Gastroesophageal sphincter (tissue), 4 donors: ENCODE data around the gene KRTAP4-9. TPM values are rescaled to one million over a fixed set of nuclear protein-coding genes. Genes with fewer than 3 reads are reported as not detected.
"Not testable (repeated sequence)": the region's sequence is repeated elsewhere in the genome, so short reads cannot be mapped to it uniquely, and the experiment has no call there.

Source experiments
- ATAC-seq: fragments of 150-250 bp; one replicate; pipeline ENCODE4 v1.9.1; 2016; ENCODE audit warnings: mild to moderate bottlenecking, moderate library complexity
- H3K27ac ChIP-seq, 4 donors: fragments of 200-600 bp; sonication (generic) in 3 of 4; 1 replicate in 3 of 4; 2 replicates in 1 of 4; pipeline ENCODE4 v1.5.1; 2016 to 2019
- H3K27me3 ChIP-seq: fragments of 200-600 bp; sonication (generic); one replicate; pipeline ENCODE4 v1.5.1; 2019
- H3K36me3 ChIP-seq, 2 donors: fragments of 200-600 bp; sonication (generic); one replicate each; pipeline ENCODE4 v1.5.1; 2019; ENCODE audit warnings: control low read depth in 1 of 2
- H3K4me1 ChIP-seq, 3 donors: fragments of 200-600 bp; sonication (generic); 1 replicate in 2 of 3; 2 replicates in 1 of 3; pipeline ENCODE4 v1.5.1; 2016 to 2019; ENCODE audit warnings: control low read depth in 2 of 3
- H3K4me3 ChIP-seq, 2 donors: fragments of 200-600 bp; sonication (generic); one replicate each; pipeline ENCODE4 v1.5.1; 2019; ENCODE audit warnings: mild to moderate bottlenecking in 1 of 2, moderate library complexity in 1 of 2
- H3K9me3 ChIP-seq, 3 donors: fragments of 200-600 bp; sonication (generic); one replicate each; pipeline ENCODE4 v1.5.1; 2017 to 2019; ENCODE audit warnings: control low read depth in 2 of 3
- EP300 ChIP-seq: sonication (generic); formaldehyde crosslinking; IDR thresholded peaks from one replicate; pipeline ENCODE4 v1.6.1; 2017; ENCODE audit warnings: antibody characterized with exemption, mild to moderate bottlenecking
- POLR2A ChIP-seq, 2 donors: fragments of 450-650 bp; IDR thresholded peaks; one replicate each; pipeline ENCODE4 v1.6.1; 2017; ENCODE audit warnings: antibody characterized with exemption in 2 of 2, mild to moderate bottlenecking in 2 of 2, moderate library complexity in 1 of 2
- POLR2AphosphoS5 ChIP-seq: sonication (generic); formaldehyde crosslinking; IDR thresholded peaks from one replicate; pipeline ENCODE4 v1.6.1; 2017; ENCODE audit warnings: antibody characterized with exemption
- WGBS, 2 donors: methylation state at CpG; one replicate each; pipeline ENCODE4 v1.1.5; 2018; ENCODE audit warnings: low coverage in 1 of 2; 5-methylcytosine and 5-hydroxymethylcytosine counted together
- total RNA-seq, 4 donors: library from RNA; depleted of rRNA; stranded (reverse); fragments of >200 nt; gene quantifications; one replicate each; pipeline ENCODE4 v1.1.0, GENCODE V29; 2016
- TF ChIP-seq, protein P1 (sequence below), 4 experiments: fragments of 200-600 bp in 2 of 4; fragments of 450-650 bp in 2 of 4; sonication (generic) in 1 of 4; IDR thresholded peaks; one replicate each; pipeline ENCODE4 v1.5.1; 2017 to 2019; ENCODE audit warnings: antibody characterized with exemption in 4 of 4, mild to moderate bottlenecking in 2 of 4, moderate library complexity in 2 of 4

KRTAP4-9 gene
- not detected for total RNA-seq

DNA sequence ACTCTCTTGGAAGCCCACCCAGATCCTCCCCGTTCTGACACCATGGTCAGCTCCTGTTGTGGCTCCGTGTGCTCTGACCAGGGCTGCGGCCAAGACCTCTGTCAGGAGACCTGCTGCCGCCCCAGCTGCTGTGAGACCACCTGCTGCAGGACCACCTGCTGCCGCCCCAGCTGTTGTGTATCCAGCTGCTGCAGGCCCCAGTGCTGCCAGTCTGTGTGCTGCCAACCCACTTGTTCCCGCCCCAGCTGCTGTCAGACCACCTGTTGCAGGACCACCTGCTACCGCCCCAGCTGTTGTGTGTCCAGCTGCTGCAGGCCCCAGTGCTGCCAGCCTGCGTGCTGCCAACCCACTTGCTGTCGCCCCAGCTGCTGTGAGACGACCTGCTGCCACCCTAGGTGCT lies at the start of gene KRTAP4-9:
Gene KRTAP4-9 (plus strand): TSS at position 43 of the 400 bp plus-strand sequence. CDS start 0 bp downstream, at position 43.
- not testable (repeated sequence) for H3K4me1 ChIP-seq, H3K36me3 ChIP-seq, H3K9me3 ChIP-seq, H3K4me3 ChIP-seq, ATAC-seq, H3K27ac ChIP-seq
- H3K27me3 ChIP-seq: peaks cover 30% of the 10 kb centered on the region
- 54% methylated on average over 6 of the region's 10 CpGs; no CpG with 5 or more reads in 1 of the 2 donors for WGBS, 2 donors

DNA sequence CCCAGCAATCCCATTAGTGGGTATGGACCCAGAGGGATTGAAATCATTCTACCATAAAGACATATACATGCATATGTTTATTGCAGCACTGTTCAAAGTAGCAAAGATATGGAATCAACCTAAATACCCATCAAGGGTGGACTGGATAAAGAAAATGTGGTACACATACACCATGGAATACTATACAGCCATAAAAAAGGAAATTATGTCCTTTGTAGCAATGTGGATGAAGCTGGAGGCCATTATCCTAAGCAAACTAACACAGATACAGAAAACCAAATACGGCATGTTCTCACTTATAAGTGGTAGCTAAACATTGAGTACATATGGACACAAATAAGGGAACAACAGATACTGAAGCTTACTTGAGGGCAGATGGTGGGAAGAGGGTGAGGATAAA lies 47.6 kb upstream of the KRTAP4-9 start:
- ATAC-seq: no peak
- H3K9me3 ChIP-seq: peaks cover 0 to 11% (median 0%) of the 10 kb centered on the region in 3 donors
- 86 to 100% methylated on average over 1 of the region's 1 CpG for WGBS, 2 donors
- H3K4me3 ChIP-seq: no peak overlapping the region
- H3K27me3 ChIP-seq: peaks cover 30% of the 10 kb centered on the region
- no peak for TF ChIP-seq EP300
- TF ChIP-seq POLR2AphosphoS5: no peak
- TF ChIP-seq, protein P1, sequence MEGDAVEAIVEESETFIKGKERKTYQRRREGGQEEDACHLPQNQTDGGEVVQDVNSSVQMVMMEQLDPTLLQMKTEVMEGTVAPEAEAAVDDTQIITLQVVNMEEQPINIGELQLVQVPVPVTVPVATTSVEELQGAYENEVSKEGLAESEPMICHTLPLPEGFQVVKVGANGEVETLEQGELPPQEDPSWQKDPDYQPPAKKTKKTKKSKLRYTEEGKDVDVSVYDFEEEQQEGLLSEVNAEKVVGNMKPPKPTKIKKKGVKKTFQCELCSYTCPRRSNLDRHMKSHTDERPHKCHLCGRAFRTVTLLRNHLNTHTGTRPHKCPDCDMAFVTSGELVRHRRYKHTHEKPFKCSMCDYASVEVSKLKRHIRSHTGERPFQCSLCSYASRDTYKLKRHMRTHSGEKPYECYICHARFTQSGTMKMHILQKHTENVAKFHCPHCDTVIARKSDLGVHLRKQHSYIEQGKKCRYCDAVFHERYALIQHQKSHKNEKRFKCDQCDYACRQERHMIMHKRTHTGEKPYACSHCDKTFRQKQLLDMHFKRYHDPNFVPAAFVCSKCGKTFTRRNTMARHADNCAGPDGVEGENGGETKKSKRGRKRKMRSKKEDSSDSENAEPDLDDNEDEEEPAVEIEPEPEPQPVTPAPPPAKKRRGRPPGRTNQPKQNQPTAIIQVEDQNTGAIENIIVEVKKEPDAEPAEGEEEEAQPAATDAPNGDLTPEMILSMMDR (IDR thresholded peaks at IDR 0.05): no peak
- TF ChIP-seq POLR2A (IDR thresholded peaks at IDR 0.05): no peak
- H3K36me3 ChIP-seq: no peaks in the 10 kb centered on the region
- H3K4me1 ChIP-seq: no peaks in the 10 kb centered on the region
- no peak overlapping the region for H3K27ac ChIP-seq

DNA sequence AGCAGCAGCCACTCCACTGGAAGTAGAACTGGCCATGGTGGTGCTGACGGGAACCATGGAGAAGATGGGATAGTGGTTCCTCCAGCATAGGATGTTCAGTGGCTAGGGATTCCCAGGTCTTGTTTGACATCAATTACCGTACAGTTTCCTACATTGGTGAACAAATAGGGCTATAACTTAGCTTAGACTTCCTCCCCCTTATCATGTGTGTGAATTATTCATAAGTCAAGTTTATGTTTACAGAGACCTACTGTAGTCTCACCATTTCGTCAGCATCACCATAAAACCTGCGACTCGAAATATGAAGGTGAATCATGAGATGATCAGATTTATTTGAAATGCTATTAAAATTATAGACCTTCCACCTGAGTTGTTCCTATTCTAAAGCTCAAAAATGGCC lies 46.4 kb upstream of the KRTAP4-9 start:
- ATAC-seq: no peak
- no peaks in the 10 kb centered on the region for H3K36me3 ChIP-seq
- H3K27me3 ChIP-seq: peaks cover 30% of the 10 kb centered on the region
- WGBS, 2 donors: 80 to 89% methylated on average over 4 of the region's 5 CpGs
- no peaks in the 10 kb centered on the region for H3K4me1 ChIP-seq
- TF ChIP-seq POLR2AphosphoS5 (no peak), EP300 (no peak), POLR2A (IDR thresholded peaks at IDR 0.05) (no peak)
- TF ChIP-seq, protein P1 (IDR thresholded peaks at IDR 0.05): no peak
- H3K4me3 ChIP-seq: no peak overlapping the region
- H3K9me3 ChIP-seq: peaks cover 0 to 7% (median 0%) of the 10 kb centered on the region in 3 donors
- no peak overlapping the region for H3K27ac ChIP-seq

DNA sequence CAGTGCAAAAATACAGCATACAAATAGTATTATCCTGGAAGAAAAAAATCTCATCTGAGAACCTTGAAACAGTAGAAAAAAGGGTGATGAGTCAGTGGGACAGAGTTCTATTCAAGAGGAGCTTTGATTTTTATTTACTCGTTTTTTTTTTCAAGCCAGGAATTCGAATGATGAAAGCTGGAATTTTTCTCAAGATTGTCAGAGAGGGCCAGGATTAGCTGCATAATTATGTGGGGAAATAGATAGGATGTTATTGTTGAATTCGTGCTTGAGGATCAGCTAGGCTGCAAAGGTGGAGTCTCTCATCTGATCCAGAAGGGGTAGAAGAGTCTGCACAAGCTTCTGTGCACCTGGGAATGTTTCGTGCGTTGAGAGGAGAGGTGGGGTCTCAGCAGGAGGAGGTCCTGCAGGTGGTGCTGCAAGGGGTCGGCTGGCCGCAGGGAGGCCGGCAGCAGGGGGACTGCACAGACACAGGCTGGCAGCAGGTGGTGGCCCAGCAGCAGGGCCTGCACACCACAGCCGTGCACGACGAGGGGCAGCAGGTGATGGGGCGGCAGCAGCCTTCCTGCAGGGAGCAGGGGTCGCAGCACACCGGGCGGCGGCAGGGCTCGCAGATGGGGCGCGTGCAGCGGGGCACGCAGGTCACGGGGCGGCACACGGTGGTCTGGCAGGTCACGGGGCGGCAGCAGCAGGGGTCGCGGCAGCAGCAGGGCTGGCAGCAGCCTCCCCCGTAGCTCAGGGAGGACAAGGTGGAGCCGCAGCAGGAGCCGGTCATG lies 45.7 kb upstream of the KRTAP4-9 start:
- H3K27ac ChIP-seq, H3K4me3 ChIP-seq, H3K9me3 ChIP-seq, H3K4me1 ChIP-seq, ATAC-seq, H3K36me3 ChIP-seq: not testable (repeated sequence)
- WGBS, 2 donors: 22 to 37% methylated on average over 3 of the region's 31 CpGs
- peaks cover 34% of the 10 kb centered on the region for H3K27me3 ChIP-seq

DNA sequence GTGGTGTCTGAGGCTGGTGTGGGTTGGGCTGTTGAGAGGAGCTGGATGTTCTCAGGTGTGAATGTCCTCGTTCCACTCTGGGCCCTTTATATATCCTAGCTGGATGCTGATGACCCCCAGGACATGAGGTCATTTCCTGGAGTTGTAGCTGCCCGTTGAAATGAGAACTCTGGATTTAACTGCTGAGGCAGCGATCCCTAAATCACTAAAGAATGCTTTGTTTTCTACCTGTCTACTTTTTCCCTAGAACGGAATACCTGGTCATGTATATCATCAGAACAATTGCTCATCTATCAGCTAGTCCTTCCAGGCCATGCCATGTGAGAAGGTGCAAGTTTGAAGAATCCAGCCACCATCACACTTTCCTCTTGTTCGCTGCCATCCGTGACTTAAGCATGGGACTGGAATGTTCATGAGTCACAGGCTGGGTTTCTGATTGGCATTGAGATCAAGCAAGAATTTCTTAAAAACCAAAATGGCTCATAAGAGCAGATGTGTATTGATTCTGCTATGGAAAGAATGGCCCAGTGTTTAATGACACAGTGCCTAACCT lies 45.1 kb upstream of the KRTAP4-9 start, which contains the start of gene KRTAP2-3:
Gene KRTAP2-3 (minus strand): TSS at position 63 of the 553 bp plus-strand sequence. CDS start 64 bp downstream, outside the sequence.
- Histone ChIP-seq H3K27me3 (peaks cover 34% of the 10 kb centered on the region), H3K9me3 (peaks cover 0 to 7% (median 0%) of the 10 kb centered on the region in 3 donors), H3K36me3 (no peaks in the 10 kb centered on the region), H3K27ac (no peak within 1 kb of the TSS), H3K4me1 (no peaks in the 10 kb centered on the region), H3K4me3 (no peak within 1 kb of the TSS)
- TF ChIP-seq POLR2A (IDR thresholded peaks at IDR 0.05): no peak
- TF ChIP-seq, protein P1 (IDR thresholded peaks at IDR 0.05): no peak
- no peak for TF ChIP-seq EP300
- no peak for TF ChIP-seq POLR2AphosphoS5
- ATAC-seq: no peak
- WGBS, 2 donors: 49 to 74% methylated on average over 4 to 5 of the region's 6 CpGs

DNA sequence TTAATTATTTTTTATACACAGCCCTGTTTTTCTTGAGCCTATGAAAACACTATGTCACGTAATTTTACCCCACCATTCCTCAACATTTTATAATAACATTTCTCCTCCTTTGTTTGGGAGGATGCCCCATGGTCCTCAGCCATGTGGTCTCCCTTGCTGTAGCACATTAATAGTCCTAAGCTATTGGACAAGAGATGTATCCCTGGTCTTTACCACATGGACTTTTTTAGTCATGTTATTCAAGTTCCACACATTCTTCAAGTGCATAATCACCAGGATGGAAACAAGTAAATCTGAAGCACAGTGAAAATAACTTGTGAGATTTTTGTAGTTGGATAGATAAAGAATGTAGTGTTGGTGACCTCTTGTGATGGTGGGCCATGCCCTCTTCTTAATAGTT lies 43.2 kb upstream of the KRTAP4-9 start:
- peaks cover 34% of the 10 kb centered on the region for H3K27me3 ChIP-seq
- no peak overlapping the region for H3K4me3 ChIP-seq
- H3K27ac ChIP-seq: no peak overlapping the region
- TF ChIP-seq POLR2A (IDR thresholded peaks at IDR 0.05): no peak
- TF ChIP-seq EP300: no peak
- no peak for TF ChIP-seq POLR2AphosphoS5
- TF ChIP-seq, protein P1 (IDR thresholded peaks at IDR 0.05): no peak
- no peaks in the 10 kb centered on the region for H3K36me3 ChIP-seq
- no peaks in the 10 kb centered on the region for H3K4me1 ChIP-seq
- peaks cover 0 to 7% (median 0%) of the 10 kb centered on the region in 3 donors for H3K9me3 ChIP-seq
- 42 to 43% methylated on average over 1 of the region's 1 CpG for WGBS, 2 donors
- ATAC-seq: no peak
